ENCODE measurements around the gene APLF. TPM values are rescaled to one million over a fixed set of nuclear protein-coding genes. Genes with fewer than 3 reads are reported as not detected.

The APLF gene
- total RNA-seq, 4 donors from 2014 or later, result 2.9 to 28.5 (median 8.1) TPM

GRCh38 chr2:68471385-68471784 lies 4.0 kb downstream of the APLF start:
- intact Hi-C loops (cut with DNase I; ENCODE audit: low total_unique reads) (no loop called here), in situ Hi-C loops (cut with MboI; ENCODE audit: low pct_ligation_motif_present in 1 of 4, low pct_unique_long_range_greater_than_20kb in 1 of 4, low sequenced_read_pairs in 3 of 4) (no loop called here)
- H3K27ac ChIP-seq, result no peak overlapping the region
- H3K4me1 ChIP-seq, result peaks cover 8 to 35% (median 17%) of the 10 kb centered on the region in 4 donors
- H3K9me3 ChIP-seq, result no peaks in the 10 kb centered on the region
- no peaks in the 10 kb centered on the region for H3K27me3 ChIP-seq
- TF ChIP-seq POLR2A (IDR thresholded peaks at IDR 0.05) (no peak), POLR2AphosphoS5 (IDR thresholded peaks at IDR 0.05) (no peak), CTCF (IDR thresholded peaks at IDR 0.05) (no peak), EP300 (IDR thresholded peaks at IDR 0.05; ENCODE audit: low read depth) (no peak)
- no peak overlapping the region for H3K4me3 ChIP-seq
- WGBS, 2 donors (ENCODE audit: low coverage in 1 of 2), result 96% methylated on average over 2 of the region's 2 CpGs; no CpG with 5 or more reads in 1 of the 2 donors
- H3K36me3 ChIP-seq, result no peaks in the 10 kb centered on the region
- DNase-seq, result no peak

- no peak for TF ChIP-seq POLR2A (IDR thresholded peaks at IDR 0.05)
- TF ChIP-seq POLR2AphosphoS5 (IDR thresholded peaks at IDR 0.05), result no peak
- TF ChIP-seq EP300 (IDR thresholded peaks at IDR 0.05; ENCODE audit: low read depth), result no peak
- TF ChIP-seq CTCF (IDR thresholded peaks at IDR 0.05), result no peak
- H3K27ac ChIP-seq, result no peak overlapping the region
- H3K4me1 ChIP-seq, result peaks cover 7 to 32% (median 14%) of the 10 kb centered on the region in 4 donors
- 92 to 94% methylated on average over 3 of the region's 3 CpGs for WGBS, 2 donors (ENCODE audit: low coverage in 1 of 2)
- DNase-seq, result no peak
- no peak overlapping the region for H3K4me3 ChIP-seq
- H3K9me3 ChIP-seq, result no peaks in the 10 kb centered on the region
- no peaks in the 10 kb centered on the region for H3K27me3 ChIP-seq
- intact Hi-C loops (cut with DNase I; ENCODE audit: low total_unique reads), result no loop called here
- in situ Hi-C loops (cut with MboI; ENCODE audit: low pct_ligation_motif_present in 1 of 4, low pct_unique_long_range_greater_than_20kb in 1 of 4, low sequenced_read_pairs in 3 of 4), result no loop called here
- H3K36me3 ChIP-seq, result no peaks in the 10 kb centered on the region
Observed at GRCh38 chr2:68472796-68473414, 5.5 kb downstream of the APLF start.

- in situ Hi-C loops (cut with MboI; ENCODE audit: low pct_ligation_motif_present in 1 of 4, low pct_unique_long_range_greater_than_20kb in 1 of 4, low sequenced_read_pairs in 3 of 4), result loop anchor here (25.0 kb wide), 2 partner anchors 262 to 437 kb away; partner anchors contain the start of gene ARHGAP25 (in 2 of the 4)
- H3K27ac ChIP-seq, result no peak overlapping the region
Observed at GRCh38 chr2:68475110-68475509, 7.7 kb downstream of the APLF start.

GRCh38 chr2:68475576-68475975 lies 8.2 kb downstream of the APLF start:
- Histone ChIP-seq H3K9me3 (no peaks in the 10 kb centered on the region), H3K27me3 (no peaks in the 10 kb centered on the region), H3K36me3 (no peaks in the 10 kb centered on the region), H3K4me3 (no peak overlapping the region), H3K27ac (no peak overlapping the region), H3K4me1 (peaks cover 0 to 9% (median 0%) of the 10 kb centered on the region in 4 donors)
- no peak for TF ChIP-seq CTCF (IDR thresholded peaks at IDR 0.05)
- no peak for TF ChIP-seq POLR2AphosphoS5 (IDR thresholded peaks at IDR 0.05)
- no peak for TF ChIP-seq POLR2A (IDR thresholded peaks at IDR 0.05)
- TF ChIP-seq EP300 (IDR thresholded peaks at IDR 0.05; ENCODE audit: low read depth), result no peak
- intact Hi-C loops (cut with DNase I; ENCODE audit: low total_unique reads), result no loop called here
- no peak for DNase-seq
- 57% methylated on average over 2 of the region's 2 CpGs for WGBS, 2 donors (ENCODE audit: low coverage in 1 of 2)
- in situ Hi-C loops (cut with MboI; ENCODE audit: low pct_ligation_motif_present in 1 of 4, low pct_unique_long_range_greater_than_20kb in 1 of 4, low sequenced_read_pairs in 3 of 4), result loop anchor here (25.0 kb wide), 2 partner anchors 262 to 437 kb away; partner anchors contain the start of gene ARHGAP25 (in 2 of the 4)

More at GRCh38 chr2:68475110-68475509, 7.7 kb downstream of the APLF start:
- H3K27me3 ChIP-seq, result no peaks in the 10 kb centered on the region
- H3K4me1 ChIP-seq, result peaks cover 0 to 11% (median 4%) of the 10 kb centered on the region in 4 donors
- no peaks in the 10 kb centered on the region for H3K36me3 ChIP-seq
- H3K4me3 ChIP-seq, result no peak overlapping the region
- TF ChIP-seq POLR2A (IDR thresholded peaks at IDR 0.05) (no peak), EP300 (IDR thresholded peaks at IDR 0.05; ENCODE audit: low read depth) (no peak), CTCF (IDR thresholded peaks at IDR 0.05) (no peak), POLR2AphosphoS5 (IDR thresholded peaks at IDR 0.05) (no peak)
- intact Hi-C loops (cut with DNase I; ENCODE audit: low total_unique reads), result no loop called here
- DNase-seq, result no peak
- no peaks in the 10 kb centered on the region for H3K9me3 ChIP-seq
